IPS DF 6.9 (cell line): ENCODE measurements around the gene EDN3.

Source experiments
- DNase-seq: peaks from one replicate; pipeline ENCODE4 v3.0.0-alpha.2; 2013; ENCODE audit warnings: low read depth, low spot score
- H3K27ac ChIP-seq: one replicate; pipeline ENCODE4 v1.5.1; 2013; ENCODE audit warnings: low read length, control low read depth
- H3K27me3 ChIP-seq: 2 replicates; pipeline ENCODE4 v1.6.1; 2013; ENCODE audit warnings: mild to moderate bottlenecking, low read length; ENCODE audit not compliant: control insufficient read depth, insufficient read depth
- H3K36me3 ChIP-seq: 2 replicates; pipeline ENCODE4 v1.6.1; 2013; ENCODE audit warnings: low read length; ENCODE audit not compliant: control insufficient read depth, insufficient read depth
- H3K4me1 ChIP-seq: 2 replicates; pipeline ENCODE4 v1.6.1; 2013; ENCODE audit warnings: low read length; ENCODE audit not compliant: control insufficient read depth, insufficient read depth
- H3K4me3 ChIP-seq: 2 replicates; pipeline ENCODE4 v1.5.1; 2013; ENCODE audit warnings: mild to moderate bottlenecking, low read length
- H3K9me3 ChIP-seq: 2 replicates; pipeline ENCODE4 v1.6.1; 2013; ENCODE audit warnings: low read length, inconsistent platforms; ENCODE audit not compliant: control insufficient read depth, insufficient read depth
- WGBS: extraction: QIAGEN DNeasy Blood & Tissue Kit; methylation state at CpG from one replicate; pipeline ENCODE4 v1.1.7; 2013; ENCODE audit warnings: mixed read lengths, missing lambda C conversion rate; ENCODE audit not compliant: insufficient read length, insufficient coverage; 5-methylcytosine and 5-hydroxymethylcytosine counted together

EDN3 gene

DNA sequence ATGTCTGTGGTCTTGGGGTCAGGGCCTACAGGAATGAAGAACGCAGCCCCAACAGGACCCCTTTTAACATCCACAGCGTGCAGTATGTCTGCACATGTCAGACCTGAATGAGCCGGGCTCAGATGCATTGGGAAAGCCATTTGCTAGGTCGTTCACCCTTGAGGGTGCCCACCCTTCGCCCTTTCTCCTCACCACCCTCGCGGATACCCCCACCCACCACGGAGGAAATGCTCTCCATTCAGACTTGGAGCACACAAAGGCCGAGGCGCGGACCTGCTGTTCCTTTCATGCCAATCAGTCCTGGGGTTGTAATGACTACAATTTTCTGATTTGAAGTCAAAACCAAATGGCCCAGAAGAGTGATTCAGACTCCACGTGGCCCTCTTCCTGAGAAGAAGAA, 62.7 kb downstream of the EDN3 start:
- Histone ChIP-seq H3K4me1 (no peaks in the 10 kb centered on the region), H3K27ac (no peak overlapping the region), H3K4me3 (no peak overlapping the region), H3K36me3 (no peaks in the 10 kb centered on the region), H3K27me3 (no peaks in the 10 kb centered on the region), H3K9me3 (no peaks in the 10 kb centered on the region)
- DNase-seq = no peak
- no CpG with 5 or more reads among the region's 12 CpGs for WGBS

DNA sequence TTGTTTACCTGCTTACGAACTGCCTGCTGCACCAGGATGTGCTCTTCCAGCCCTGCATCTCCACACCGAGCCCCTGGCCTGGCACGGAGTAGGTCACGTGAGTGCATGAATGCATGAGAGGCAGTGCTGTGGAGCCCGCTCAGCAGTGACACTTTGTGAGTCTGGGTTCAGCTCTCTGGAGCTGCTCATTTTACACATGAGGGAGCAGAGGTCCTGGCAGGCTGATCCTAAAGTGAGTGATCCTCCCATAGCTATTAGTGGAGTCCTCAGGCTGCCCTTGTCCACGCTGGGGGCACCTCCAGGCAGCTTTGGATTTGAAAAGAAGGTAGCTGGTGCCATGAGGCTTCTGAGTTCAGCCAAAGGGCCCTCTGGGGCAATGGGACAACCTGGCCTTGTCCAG, 64.2 kb downstream of the EDN3 start:
- no peak overlapping the region for H3K4me3 ChIP-seq
- H3K36me3 ChIP-seq = no peaks in the 10 kb centered on the region
- no CpG with 5 or more reads among the region's 6 CpGs for WGBS
- DNase-seq = no peak
- no peaks in the 10 kb centered on the region for H3K27me3 ChIP-seq
- no peaks in the 10 kb centered on the region for H3K9me3 ChIP-seq
- H3K4me1 ChIP-seq = no peaks in the 10 kb centered on the region
- no peak overlapping the region for H3K27ac ChIP-seq

- Histone ChIP-seq H3K27me3 (no peaks in the 10 kb centered on the region), H3K27ac (no peak overlapping the region), H3K36me3 (no peaks in the 10 kb centered on the region), H3K4me3 (no peak overlapping the region), H3K9me3 (no peaks in the 10 kb centered on the region), H3K4me1 (no peaks in the 10 kb centered on the region)
- no CpG with 5 or more reads among the region's 24 CpGs for WGBS
- no peak for DNase-seq
Observed at GRCh38 chr20:59365611-59366285, 65.3 kb downstream of the EDN3 start.

DNA sequence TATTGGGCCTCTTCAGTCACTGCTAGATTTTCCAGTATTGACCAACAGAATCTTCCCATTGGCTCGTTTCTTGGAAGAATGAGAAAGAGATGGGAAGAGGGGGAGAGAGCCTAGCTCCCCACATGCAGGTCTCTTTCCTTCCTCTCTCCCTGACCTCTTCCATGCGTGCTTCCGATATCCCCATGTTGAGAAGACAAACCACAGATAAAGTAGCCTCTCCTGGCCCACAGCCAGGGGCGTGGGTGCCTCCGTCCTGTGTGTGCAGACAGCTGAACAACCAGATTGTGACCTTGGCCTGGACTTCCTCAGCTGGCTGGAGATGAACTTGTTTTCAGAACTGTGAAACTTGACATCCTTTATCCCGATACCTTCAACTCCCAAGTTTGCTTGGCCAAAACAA, 71.0 kb downstream of the EDN3 start:
- H3K9me3 ChIP-seq = no peaks in the 10 kb centered on the region
- H3K36me3 ChIP-seq = no peaks in the 10 kb centered on the region
- no peak for DNase-seq
- no peak overlapping the region for H3K27ac ChIP-seq
- no peaks in the 10 kb centered on the region for H3K4me1 ChIP-seq
- H3K4me3 ChIP-seq = no peak overlapping the region
- no peaks in the 10 kb centered on the region for H3K27me3 ChIP-seq
- no CpG with 5 or more reads among the region's 6 CpGs for WGBS

GRCh38 chr20:59374261-59374660, 73.8 kb downstream of the EDN3 start:
- no peak overlapping the region for H3K4me3 ChIP-seq
- no peaks in the 10 kb centered on the region for H3K4me1 ChIP-seq
- H3K27ac ChIP-seq = no peak overlapping the region
- no peaks in the 10 kb centered on the region for H3K9me3 ChIP-seq
- WGBS = no CpG with 5 or more reads among the region's 1 CpG
- no peaks in the 10 kb centered on the region for H3K36me3 ChIP-seq
- H3K27me3 ChIP-seq = no peaks in the 10 kb centered on the region
- DNase-seq = no peak

DNA sequence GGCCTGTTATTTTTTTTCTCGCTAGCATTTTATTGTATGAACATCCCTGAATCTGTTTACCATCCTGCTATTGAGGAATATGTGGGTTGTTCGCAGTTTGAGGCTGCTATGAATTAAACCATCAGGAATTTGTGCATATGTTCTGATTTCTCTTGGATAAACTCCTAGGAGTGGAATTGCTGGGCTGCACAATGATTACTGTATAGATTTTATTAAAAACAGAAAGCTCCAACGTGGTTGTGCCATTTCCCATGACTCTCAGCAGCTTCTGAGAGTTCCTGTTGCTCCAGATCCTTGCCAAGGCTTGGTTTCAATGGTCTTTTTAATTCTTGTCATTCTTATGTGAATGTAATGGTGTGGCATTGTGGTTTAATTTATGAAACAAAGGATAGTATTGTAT, 75.1 kb downstream of the EDN3 start:
- Histone ChIP-seq H3K9me3 (no peaks in the 10 kb centered on the region), H3K4me1 (no peaks in the 10 kb centered on the region), H3K4me3 (no peak overlapping the region), H3K27me3 (no peaks in the 10 kb centered on the region), H3K27ac (no peak overlapping the region), H3K36me3 (no peaks in the 10 kb centered on the region)
- WGBS = no CpG with 5 or more reads among the region's 3 CpGs
- DNase-seq = no peak
